GM21360 (cell line): Measurements from ENCODE around the gene FAM151B.

Experiments
- ATAC-seq: cut with Tn5 transposase; IDR thresholded peaks from one replicate; pipeline ENCODE4 v1.9.1; 2021; ENCODE audit warnings: mild to moderate bottlenecking, moderate library complexity; ENCODE audit not compliant: unreplicated experiment

Gene FAM151B

DNA sequence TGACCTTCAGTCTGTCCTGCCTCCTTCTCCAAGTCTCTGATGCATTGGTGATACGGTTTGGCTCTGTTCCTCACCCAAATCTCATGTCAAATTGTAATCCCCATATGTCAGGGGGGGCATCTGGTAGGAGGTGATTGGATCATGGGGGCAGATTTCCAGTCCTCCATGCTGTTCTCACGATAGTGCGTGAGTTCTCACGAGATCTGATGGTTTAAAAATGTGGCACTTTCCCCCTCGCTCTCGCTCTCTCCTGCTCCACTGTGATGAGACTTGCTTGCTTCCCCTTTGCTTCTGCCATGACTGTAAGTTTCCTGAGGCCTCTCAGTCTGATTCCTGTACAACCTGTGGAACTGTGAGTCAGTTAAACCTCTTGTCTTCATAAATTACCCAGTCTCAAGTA is 96.9 kb downstream of the FAM151B start:
- no peak for ATAC-seq

DNA sequence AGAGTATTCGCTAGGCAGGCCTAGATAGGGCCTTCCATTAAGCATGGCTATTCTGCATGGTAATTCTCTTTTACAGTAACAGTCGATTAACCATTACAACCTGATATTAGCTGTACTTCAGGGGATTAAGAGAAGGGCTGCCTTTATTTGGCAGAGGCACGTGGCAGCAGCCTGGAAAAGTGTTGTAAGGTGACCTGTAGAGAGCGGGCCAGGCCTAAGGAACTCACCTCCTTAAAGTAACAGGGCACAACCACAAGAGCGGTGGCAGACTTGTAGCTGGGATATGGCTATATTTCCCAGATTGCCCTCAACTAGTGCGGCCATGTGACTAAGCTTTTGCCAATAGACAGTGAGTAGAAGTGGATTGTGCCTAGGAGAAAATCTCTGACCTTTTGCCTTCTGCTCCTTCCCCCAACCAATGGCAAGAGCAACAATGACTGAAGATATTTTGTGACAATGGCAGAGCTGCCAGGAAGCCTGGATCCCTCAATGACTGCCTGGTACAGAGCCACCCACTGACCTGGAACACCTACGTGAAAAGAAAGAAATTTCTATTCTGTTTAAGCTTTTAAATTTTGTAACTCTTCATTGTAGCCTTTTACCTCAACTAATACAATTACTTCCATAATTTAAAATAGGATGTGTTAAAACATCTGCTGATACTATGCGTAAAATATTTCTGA is 101.1 kb downstream of the FAM151B start:
- no peak for ATAC-seq

DNA sequence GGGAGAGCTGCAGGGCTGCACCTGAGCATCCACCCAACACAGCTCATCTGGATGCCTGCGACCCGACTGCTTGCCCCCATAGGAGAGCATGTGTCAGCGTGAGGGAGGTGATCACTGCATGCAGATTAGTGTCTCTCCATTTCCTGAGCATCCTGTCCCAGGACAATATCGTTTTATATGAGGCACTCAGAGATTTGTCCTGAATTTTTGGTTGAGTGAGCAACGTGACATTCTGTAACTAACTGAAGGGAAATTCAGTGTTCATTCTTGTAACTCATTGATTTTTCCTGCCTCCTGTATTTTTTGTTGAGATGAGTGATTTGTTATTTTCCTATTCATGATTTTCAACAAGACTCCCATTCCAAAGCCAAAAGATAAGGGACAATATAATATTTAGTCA is 102.9 kb downstream of the FAM151B start:
- no peak for ATAC-seq

DNA sequence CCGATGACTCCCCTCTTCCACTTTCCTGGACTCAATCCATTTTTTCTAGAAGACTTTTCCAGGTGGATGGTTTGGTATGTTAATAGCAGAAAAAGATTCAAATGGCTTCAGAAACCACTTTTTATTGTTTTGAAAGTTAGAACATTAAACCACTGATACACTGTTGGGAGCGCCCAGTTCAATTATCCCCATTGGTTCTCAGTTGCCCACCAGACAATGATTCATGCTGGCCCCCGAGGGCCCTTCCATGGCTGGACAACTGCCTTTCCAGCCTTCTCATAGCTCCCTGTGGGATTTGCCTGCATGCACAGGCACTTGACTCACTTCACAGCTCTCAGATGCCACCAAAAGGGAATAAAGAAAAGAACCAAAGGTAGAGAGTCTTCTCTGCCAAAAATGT is 103.5 kb downstream of the FAM151B start:
- no peak for ATAC-seq

DNA sequence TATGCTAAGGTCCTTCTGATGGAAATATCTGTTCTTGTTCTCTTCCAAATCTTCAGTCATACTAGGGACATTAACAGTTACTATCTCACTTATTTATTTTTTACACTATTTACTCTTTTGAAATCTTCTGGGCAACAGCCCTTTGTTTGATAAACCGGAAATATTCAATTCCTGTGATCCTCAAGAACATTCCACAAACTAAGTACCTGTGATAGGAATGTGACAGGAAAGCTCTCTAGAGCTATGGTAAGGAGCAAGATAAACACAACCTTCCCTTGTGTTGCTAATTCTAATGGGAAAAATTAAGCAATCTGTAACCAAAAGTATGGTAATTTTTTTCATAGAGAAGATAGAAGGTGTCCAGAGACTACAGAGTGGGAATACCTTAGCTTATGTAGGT is 104.2 kb downstream of the FAM151B start:
- ATAC-seq: no peak
